ENCODE data around the gene GNA15.
"Not testable (repeated sequence)": the region's sequence is repeated elsewhere in the genome, so short reads cannot be mapped to it uniquely, and the experiment has no call there.

Gene GNA15

GRCh38 chr19:3149526-3150505 lies 14.0 kb downstream of the GNA15 start:
- DNase-seq (ENCODE audit: low spot score): no peak

DNA sequence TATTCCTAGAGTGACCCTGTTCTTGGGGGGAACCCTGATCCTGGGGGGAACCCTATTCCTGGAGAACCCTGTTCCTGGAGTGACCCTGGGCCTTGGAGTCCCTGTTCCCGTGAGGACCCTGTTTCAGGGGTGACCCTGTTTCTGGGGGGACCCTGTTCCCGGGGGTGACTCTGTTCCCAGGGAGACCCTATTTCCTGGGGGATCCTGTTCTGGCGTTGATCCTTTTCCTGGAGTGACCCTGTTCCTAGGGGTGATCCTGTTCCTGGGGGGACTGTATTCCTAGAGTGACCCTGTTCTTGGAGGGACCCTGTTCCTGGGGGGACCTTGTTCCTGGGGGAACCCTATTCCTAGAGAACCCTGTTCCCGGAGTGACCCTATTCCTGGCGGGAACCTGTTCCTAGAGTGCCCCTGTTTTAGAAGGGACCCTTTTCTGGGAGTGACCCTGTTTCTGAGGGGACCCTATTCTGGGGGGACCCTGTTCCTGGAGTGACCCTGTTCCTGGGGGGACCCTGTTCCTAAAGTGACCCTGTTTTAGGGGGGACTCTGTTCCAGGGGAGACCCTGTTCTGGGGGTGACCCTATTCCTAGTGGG lies 15.0 kb downstream of the GNA15 start:
- no peak for DNase-seq (ENCODE audit: low spot score)

GRCh38 chr19:3151563-3152418 lies 16.0 kb downstream of the GNA15 start:
- DNase-seq (ENCODE audit: low spot score): no peak

DNA sequence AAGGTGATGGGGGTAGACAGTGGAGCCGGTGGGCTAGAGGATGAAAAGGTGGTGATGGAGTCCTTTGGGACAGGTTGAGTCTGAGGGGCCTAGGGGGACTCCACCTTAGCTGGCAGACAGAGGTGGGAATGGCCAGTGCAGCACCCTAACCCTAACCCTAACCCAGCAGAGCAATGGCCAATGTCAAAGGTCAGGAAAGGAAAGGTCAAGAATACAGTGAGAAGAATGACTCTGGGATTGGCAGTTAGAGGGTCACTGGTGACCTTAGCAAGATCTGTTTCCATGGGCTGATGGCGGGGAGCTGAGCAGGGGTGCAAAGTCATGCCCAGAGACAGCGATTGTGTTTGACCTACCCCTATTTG lies 16.6 kb downstream of the GNA15 start:
- no peak for DNase-seq (ENCODE audit: low spot score)

DNA sequence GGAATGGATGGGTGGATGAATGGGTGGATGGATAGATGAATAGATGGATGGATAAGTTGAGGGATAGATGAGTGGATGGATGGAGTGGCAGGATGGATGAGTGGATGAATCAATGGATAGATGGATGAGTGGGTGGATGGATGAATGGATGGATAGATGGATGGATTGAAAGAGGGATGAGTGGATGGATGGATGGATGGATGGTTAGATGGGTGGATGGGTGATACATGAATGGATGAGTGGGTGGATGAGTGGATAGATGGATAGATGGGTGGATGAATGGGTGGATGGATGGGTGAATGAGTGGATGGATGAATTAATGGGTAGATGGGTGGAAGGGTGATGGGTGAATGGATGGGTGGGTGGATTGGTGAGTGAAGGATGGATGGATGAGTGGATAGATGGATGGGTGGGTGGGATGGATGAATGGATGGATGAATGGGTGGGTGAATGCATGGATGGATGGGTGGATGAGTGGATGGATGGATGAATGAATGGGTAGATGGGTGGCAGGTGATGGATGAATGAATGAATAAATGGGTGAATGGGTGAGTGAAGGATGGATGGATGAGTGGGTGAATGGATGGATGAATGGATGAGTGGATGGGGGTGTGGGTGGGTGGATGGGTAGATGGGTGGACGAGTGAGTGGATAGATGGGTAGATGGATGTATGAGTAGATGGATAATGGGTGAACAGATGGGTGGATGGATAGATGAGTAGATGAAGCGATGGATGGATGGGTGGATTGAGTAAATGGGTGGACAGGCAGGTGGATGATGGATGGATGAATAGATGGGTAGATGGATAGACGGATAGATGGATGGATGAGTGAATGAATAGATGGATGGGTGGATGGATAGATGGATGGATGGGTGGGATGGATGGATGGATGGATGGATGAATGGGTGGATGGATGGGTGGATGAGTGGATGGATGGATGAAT lies 17.7 kb downstream of the GNA15 start:
- DNase-seq (ENCODE audit: low spot score): no peak

DNA sequence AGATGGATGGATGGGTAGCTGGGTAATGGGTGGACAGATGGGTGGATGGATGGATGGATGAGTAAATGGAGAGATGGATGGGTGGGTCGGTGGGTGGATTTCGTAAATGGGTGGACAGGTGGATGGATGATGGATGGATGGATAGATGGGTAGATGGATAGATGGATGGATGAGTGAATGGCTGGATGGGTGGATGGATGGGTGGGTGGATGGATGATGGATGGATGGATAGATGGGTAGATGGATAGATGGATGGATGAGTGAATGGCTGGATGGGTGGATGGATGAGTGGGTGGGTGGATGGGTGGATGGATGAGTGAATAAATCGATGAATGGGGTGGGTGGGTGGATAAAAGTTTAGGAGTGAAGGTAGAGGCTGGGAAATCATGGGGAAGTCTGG lies 18.6 kb downstream of the GNA15 start:
- not testable (repeated sequence) for DNase-seq (ENCODE audit: low spot score)

DNA sequence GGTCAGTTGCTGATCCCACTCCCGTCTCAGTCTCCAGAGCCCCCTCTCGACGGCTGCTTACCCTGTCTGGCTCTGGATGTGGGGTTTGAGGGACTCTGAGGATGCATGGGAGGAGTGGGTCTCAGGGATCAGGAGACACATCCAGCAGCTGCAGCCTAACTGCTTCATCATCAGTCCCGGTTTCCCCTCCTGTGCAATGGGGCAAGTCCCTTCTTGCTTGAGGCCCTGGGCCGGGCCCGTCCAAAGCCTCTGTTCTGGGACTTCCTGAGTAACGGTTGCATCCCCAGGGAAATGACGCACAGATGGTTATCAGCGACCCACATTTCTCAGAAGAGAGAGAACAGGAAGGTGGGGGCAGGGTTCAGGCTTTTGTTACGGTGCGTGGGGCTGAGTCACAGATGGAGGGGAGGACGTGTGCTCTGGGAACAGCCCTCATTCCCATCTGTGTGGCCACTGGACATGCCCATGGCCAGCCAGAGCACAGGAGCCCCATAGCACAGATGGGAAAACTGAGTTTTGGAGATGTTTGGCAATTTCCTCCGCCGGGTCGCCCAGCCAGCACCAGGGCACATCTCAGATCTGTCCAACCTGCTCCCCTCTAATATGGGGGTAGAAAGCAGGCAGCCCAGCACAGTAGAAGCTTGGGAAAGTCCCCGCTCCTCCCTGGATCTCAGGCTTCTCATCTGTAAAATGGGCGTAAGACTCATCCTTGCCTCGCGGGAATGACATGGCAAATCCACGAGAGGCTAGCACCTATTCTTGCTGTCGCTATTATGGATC lies 19.3 kb downstream of the GNA15 start:
- peak; percentile 100 for DNase-seq (ENCODE audit: low spot score)

DNA sequence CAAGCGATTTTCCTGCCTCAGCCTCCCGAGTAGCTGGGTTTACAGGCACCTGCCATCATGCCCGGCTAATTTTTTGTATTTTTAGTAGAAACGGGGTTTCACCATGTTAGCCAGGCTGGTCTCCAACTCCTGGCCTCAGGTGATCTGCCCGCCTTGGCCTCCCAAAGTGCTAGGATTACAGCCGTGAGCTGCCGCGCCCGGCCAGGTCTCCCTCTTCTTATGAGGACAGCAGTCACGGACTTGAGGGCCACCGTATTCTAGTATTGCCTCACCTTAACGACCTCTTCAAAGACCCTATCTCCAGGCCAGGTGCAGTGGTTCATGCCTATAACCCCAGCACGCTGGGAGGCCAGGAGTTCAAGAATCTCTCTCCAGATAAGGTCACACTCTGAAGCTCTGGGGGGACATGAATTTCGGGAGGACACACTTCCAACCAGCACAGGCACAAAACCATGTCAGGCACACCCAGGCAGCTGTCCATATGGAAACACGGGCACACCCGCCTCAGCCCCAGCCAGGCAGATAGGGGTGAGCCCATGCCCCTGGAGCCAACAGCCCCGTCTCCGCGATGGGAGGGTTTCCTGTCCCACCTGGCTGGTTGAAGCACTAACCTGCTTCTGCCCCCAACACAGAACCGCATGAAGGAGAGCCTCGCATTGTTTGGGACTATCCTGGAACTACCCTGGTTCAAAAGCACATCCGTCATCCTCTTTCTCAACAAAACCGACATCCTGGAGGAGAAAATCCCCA lies 21.4 kb downstream of the GNA15 start:
- DNase-seq (ENCODE audit: low spot score): no peak

- DNase-seq (ENCODE audit: low spot score): no peak
Measured at GRCh38 chr19:3159565-3159964, 23.7 kb downstream of the GNA15 start.

GRCh38 chr19:3160219-3160618 lies 24.4 kb downstream of the GNA15 start:
- DNase-seq (ENCODE audit: low spot score): no peak

DNA sequence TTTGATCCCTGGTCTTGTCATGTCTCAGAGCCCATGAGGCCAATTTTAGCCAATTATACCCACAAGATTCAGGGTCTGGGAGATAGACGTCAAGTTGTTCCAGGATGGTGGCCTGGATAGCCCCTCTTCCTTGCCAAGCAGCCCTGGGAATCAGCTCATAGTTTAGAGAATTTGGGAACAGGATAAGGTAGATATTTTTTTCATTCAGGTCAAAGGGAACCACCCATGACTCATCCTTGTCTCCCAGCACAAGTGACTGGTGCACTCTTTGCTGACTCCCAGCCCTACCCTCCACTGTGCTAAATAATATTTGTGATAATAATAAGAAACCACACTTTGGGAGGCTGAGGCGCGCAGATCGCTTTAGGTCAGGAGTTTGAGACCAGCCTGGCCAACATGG lies 25.6 kb downstream of the GNA15 start:
- no peak for DNase-seq (ENCODE audit: low spot score)

DNA sequence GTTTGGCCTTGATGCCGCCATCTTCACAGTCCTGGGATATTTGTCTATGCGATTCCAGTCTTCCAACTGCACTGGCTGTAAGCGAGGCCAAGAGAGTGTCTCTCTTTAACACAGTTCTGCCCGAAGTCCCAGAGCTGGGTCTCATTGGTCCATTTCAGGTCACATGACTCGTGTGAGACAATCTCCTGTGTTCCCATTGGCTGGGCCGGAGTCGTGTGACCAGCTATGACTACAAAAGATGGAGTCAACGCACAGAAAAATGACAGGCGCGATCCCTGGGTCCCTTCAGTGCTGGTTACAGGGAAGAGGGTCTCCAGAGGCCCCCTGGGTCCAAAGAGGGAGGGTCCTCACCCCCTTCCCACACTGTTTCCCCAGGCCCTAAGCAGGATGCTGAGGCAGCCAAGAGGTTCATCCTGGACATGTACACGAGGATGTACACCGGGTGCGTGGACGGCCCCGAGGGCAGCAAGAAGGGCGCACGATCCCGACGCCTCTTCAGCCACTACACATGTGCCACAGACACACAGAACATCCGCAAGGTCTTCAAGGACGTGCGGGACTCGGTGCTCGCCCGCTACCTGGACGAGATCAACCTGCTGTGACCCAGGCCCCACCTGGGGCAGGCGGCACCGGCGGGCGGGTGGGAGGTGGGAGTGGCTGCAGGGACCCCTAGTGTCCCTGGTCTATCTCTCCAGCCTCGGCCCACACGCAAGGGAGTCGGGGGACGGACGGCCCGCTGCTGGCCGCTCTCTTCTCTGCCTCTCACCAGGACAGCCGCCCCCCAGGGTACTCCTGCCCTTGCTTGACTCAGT lies 26.8 kb downstream of the GNA15 start:
- no peak for DNase-seq (ENCODE audit: low spot score)

DNA sequence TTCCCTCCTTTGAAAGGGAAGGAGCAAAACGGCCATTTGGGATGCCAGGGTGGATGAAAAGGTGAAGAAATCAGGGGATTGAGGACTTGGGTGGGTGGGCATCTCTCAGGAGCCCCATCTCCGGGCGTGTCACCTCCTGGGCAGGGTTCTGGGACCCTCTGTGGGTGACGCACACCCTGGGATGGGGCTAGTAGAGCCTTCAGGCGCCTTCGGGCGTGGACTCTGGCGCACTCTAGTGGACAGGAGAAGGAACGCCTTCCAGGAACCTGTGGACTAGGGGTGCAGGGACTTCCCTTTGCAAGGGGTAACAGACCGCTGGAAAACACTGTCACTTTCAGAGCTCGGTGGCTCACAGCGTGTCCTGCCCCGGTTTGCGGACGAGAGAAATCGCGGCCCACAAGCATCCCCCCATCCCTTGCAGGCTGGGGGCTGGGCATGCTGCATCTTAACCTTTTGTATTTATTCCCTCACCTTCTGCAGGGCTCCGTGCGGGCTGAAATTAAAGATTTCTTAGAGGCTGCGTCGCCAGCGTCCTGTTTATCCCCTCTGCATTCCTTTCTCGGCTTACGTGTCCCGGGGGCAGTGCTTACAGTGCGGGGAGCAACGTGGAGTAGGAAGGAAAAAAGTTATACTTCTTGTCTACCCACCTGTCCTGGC lies 27.5 kb downstream of the GNA15 start:
- peak; percentile 60 for DNase-seq (ENCODE audit: low spot score)

- DNase-seq (ENCODE audit: low spot score): no peak
Measured at GRCh38 chr19:3163943-3164342, 28.1 kb downstream of the GNA15 start.

DNA sequence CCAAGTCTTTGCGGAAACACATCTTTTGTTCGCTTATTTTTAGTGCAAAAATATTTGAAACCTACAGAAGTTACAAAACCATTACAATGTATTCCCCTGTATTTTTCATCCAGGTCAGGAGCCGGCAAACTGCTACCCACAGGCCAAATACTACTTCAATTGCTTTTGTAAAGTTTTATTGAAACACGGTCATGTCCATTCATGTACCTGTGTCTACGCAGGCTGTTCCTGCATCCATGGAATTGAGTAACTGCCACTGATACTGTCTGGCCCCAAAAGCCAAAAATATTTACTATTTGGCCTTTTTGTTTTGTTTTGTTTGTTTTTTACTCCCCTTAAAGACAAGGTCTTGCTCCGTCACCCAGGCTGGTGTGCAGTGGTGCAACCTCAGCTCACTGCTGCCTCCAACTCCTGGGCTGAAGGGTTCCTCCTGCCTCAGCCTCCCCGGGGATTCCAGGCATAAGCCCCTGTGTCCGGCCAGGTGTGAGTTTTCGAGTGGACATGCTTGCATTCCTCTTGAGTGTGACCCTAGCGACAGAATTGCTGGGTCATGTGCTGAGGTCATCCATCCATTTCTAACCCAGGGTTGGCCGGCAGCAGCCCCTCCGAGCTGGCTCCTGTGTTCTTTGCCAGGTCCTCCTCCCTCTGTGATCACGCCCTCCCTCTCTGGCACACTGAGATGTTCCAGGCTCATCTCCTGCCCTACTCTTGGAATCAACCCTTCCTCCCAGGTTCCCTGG lies 31.9 kb downstream of the GNA15 start:
- no peak for DNase-seq (ENCODE audit: low spot score)

GRCh38 chr19:3171894-3172672 lies 36.2 kb downstream of the GNA15 start:
- no peak for DNase-seq (ENCODE audit: low spot score)

DNA sequence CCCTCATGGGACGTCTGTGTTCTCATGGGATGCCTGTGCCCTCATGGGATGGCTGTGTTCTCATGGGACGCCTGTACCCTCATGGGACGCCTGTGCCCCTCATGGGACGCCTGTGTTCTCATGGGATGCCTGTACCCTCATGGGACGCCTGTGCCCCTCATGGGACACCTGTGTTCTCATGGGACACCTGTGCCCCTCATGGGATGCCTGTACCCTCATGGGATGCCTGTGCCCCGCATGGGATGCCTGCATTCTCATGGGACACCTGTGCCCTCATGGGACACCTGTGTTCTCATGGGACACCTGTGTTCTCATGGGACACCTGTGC lies 36.8 kb downstream of the GNA15 start:
- not testable (repeated sequence) for DNase-seq (ENCODE audit: low spot score)
